Memory B cell (primary cell): ENCODE results near the gene GPR33.

Experiments used
- ATAC-seq: fragments of 150-1000 bp; cut with Tn5 transposase; 2 replicates; pipeline ENCODE4 v1.10.0; 2021; ENCODE audit warnings: low read depth, mild to moderate bottlenecking, moderate library complexity
- DNase-seq, 2 donors: peaks; one replicate each; pipeline ENCODE4 v3.0.0; 2022; ENCODE audit warnings: low spot score in 2 of 2
- H3K27ac Mint-ChIP-seq: one replicate; pipeline ENCODE4 v1.8.0; 2022; ENCODE audit warnings: mild to moderate bottlenecking, moderate library complexity, mixed read lengths
- H3K27me3 Mint-ChIP-seq: one replicate; pipeline ENCODE4 v1.8.0; 2022; ENCODE audit warnings: mixed read lengths
- H3K36me3 Mint-ChIP-seq: one replicate; pipeline ENCODE4 v1.8.0; 2022; ENCODE audit warnings: mild to moderate bottlenecking, mixed read lengths
- H3K4me1 Mint-ChIP-seq: one replicate; pipeline ENCODE4 v1.8.0; 2022; ENCODE audit warnings: mixed read lengths
- H3K4me3 Mint-ChIP-seq: one replicate; pipeline ENCODE4 v1.8.0; 2022; ENCODE audit warnings: mild to moderate bottlenecking, moderate library complexity, mixed read lengths
- H3K9me3 Mint-ChIP-seq: one replicate; pipeline ENCODE4 v1.8.0; 2022; ENCODE audit warnings: mixed read lengths

The GPR33 gene

DNA sequence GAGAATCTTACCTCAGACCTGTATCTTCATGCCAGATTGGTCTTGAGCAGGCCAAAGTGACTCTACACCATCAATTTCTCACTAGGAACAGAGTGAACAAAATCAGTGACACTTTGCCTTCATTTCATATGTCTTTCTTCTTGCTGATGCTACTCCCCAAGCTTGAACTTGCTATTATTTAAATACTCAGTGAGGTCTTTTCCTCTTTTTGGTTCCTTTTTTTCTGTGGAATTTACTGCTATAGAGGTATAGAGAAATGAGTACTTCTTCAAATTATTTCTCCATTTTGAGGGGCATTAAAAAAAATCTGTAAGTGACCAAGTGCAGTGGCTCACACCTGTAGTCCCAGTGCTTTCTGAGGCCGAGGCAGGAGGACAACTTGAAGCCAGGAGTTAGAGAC, at the start of gene GPR33:
TSS of gene GPR33 (minus strand) at position 154 of the 400 bp plus-strand sequence. CDS start 4,074 bp downstream, outside the sequence.
- ATAC-seq (peak; percentile 34), DNase-seq (no peak)
- Mint-ChIP-seq H3K36me3 (no peaks in the 10 kb centered on the region), H3K4me1 (peaks cover 36% of the 10 kb centered on the region), H3K4me3 (no peak within 1 kb of the TSS), H3K27me3 (no peaks in the 10 kb centered on the region), H3K27ac (peak within 1 kb of the TSS; percentile 28), H3K9me3 (peaks cover 3% of the 10 kb centered on the region)

DNA sequence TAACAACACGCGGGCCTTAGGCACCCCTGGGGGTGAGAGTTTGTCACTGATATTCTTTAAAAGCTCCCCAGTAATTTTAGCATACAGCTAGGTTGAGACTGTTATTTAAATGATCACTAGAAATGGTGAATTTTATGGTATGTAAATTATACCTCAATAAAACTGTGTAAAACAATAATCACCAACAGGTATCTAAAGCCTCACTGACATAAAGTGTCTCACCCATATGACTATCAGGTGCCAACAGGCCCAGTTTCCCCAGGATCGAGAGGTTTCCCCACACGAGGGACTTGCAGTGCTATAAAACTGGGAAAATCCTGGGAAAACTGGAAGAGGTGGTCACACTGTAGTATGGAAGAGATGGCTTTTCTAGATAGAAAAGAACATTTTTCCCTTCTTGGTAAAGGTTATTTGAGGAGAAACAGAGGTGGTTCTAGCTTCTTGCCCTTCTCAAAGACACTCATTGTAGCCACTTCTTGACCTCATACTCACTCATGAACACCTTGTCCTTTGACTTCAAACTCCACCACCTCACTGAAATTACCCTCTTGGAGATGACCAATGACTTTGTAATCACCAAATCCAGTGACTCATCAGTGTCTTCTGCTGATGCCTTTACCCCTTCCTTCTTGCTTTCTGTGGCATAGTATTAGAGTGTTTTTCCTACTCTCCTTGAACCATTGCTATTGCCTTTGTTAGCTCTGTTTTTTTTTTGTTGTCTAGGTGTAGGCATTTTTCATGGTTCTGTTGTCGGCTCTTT, 48.5 kb upstream of the GPR33 start:
- Mint-ChIP-seq H3K27ac (no peak overlapping the region), H3K27me3 (peaks cover 3% of the 10 kb centered on the region), H3K9me3 (no peaks in the 10 kb centered on the region), H3K36me3 (no peaks in the 10 kb centered on the region), H3K4me1 (no peaks in the 10 kb centered on the region), H3K4me3 (no peak overlapping the region)
- DNase-seq, result no peak
- ATAC-seq, result no peak

- no peaks in the 10 kb centered on the region for H3K4me1 Mint-ChIP-seq
- ATAC-seq (no peak), DNase-seq (no peak)
- H3K27me3 Mint-ChIP-seq, result no peaks in the 10 kb centered on the region
- H3K27ac Mint-ChIP-seq, result no peak overlapping the region
- no peak overlapping the region for H3K4me3 Mint-ChIP-seq
- no peaks in the 10 kb centered on the region for H3K36me3 Mint-ChIP-seq
- H3K9me3 Mint-ChIP-seq, result no peaks in the 10 kb centered on the region
Measured at GRCh38 chr14:31530136-31530535, 42.3 kb upstream of the GPR33 start.

DNA sequence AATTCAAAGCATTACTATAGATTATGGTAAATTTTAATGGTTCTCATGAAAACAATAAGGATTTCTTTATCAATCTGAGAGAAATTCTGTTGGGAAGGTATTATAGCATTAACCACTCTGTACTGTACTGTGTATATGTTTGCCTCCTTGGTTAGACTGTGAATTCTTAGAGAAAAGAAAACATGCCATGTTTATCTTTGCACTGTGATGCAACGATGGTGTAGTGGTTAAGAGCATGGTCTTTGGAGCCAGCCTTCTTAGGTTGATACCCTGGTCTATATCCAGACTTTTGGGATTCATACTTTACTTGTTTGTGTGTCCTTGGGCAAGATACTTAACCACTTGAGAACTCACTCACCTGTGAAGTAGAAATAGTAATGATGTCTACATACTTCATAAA, 41.2 kb upstream of the GPR33 start:
- no peaks in the 10 kb centered on the region for H3K4me1 Mint-ChIP-seq
- no peak overlapping the region for H3K4me3 Mint-ChIP-seq
- DNase-seq, result no peak
- H3K27me3 Mint-ChIP-seq, result no peaks in the 10 kb centered on the region
- no peaks in the 10 kb centered on the region for H3K36me3 Mint-ChIP-seq
- no peak overlapping the region for H3K27ac Mint-ChIP-seq
- H3K9me3 Mint-ChIP-seq, result no peaks in the 10 kb centered on the region
- no peak for ATAC-seq

GRCh38 chr14:31527546-31527945, 39.7 kb upstream of the GPR33 start:
- Mint-ChIP-seq H3K9me3 (no peaks in the 10 kb centered on the region), H3K27me3 (peaks cover 2% of the 10 kb centered on the region), H3K36me3 (no peaks in the 10 kb centered on the region), H3K4me3 (no peak overlapping the region), H3K4me1 (no peaks in the 10 kb centered on the region), H3K27ac (no peak overlapping the region)
- ATAC-seq, result no peak
- DNase-seq, result no peak

GRCh38 chr14:31527087-31527486, 39.2 kb upstream of the GPR33 start:
- no peaks in the 10 kb centered on the region for H3K4me1 Mint-ChIP-seq
- no peaks in the 10 kb centered on the region for H3K9me3 Mint-ChIP-seq
- no peak for DNase-seq
- H3K36me3 Mint-ChIP-seq, result no peaks in the 10 kb centered on the region
- peaks cover 2% of the 10 kb centered on the region for H3K27me3 Mint-ChIP-seq
- no peak for ATAC-seq
- no peak overlapping the region for H3K27ac Mint-ChIP-seq
- no peak overlapping the region for H3K4me3 Mint-ChIP-seq

GRCh38 chr14:31510855-31511254, 23.0 kb upstream of the GPR33 start:
- Mint-ChIP-seq H3K27ac (no peak overlapping the region), H3K4me1 (no peaks in the 10 kb centered on the region), H3K27me3 (no peaks in the 10 kb centered on the region), H3K4me3 (no peak overlapping the region), H3K36me3 (no peaks in the 10 kb centered on the region), H3K9me3 (no peaks in the 10 kb centered on the region)
- no peak for DNase-seq
- no peak for ATAC-seq

DNA sequence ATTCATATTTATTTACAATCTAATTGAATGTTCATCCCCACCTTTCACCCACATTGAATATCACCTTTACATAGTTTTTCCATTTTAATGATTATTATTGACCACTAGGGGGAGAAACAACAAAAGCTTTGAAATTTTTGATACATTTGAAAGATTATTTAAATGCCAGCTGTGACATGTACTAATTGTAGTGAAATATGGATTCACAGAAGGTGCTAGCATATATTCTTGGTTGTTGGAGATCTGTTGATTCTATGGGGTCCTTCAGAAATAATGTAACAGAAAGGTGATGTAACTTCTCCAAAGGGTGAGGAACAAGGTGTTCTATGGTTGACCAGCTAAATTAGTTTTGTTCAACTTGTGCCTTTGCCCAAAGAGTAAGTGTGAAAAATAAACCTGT, 22.4 kb upstream of the GPR33 start:
- Mint-ChIP-seq H3K27ac (no peak overlapping the region), H3K4me1 (no peaks in the 10 kb centered on the region), H3K27me3 (no peaks in the 10 kb centered on the region), H3K36me3 (no peaks in the 10 kb centered on the region), H3K9me3 (no peaks in the 10 kb centered on the region), H3K4me3 (no peak overlapping the region)
- peak; percentile 27 for ATAC-seq
- no peak for DNase-seq

GRCh38 chr14:31508135-31508534, 20.3 kb upstream of the GPR33 start:
- no peaks in the 10 kb centered on the region for H3K27me3 Mint-ChIP-seq
- H3K27ac Mint-ChIP-seq, result no peak overlapping the region
- H3K36me3 Mint-ChIP-seq, result no peaks in the 10 kb centered on the region
- no peak overlapping the region for H3K4me3 Mint-ChIP-seq
- ATAC-seq (no peak), DNase-seq (no peak)
- H3K9me3 Mint-ChIP-seq, result no peaks in the 10 kb centered on the region
- H3K4me1 Mint-ChIP-seq, result no peaks in the 10 kb centered on the region

DNA sequence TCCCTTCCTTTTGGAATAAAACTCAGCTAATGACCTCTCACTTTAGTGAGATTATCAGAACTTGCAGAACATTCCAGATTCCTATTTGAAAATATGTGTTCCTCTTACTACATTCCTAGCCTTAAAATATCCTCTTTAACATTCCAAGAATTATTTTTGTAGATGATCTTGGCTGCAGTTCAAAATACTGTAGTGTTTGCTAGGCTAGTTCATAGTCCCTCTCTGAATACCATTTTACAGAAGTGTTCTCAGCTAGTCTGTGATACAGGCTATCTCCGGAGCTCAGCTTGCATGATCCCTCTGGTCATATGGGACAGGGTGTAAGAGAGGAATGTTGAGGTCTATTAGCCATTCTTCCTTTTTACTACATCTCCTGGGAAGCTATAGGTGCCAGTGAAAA, 17.6 kb upstream of the GPR33 start:
- H3K36me3 Mint-ChIP-seq, result no peaks in the 10 kb centered on the region
- no peak overlapping the region for H3K4me3 Mint-ChIP-seq
- no peaks in the 10 kb centered on the region for H3K4me1 Mint-ChIP-seq
- H3K9me3 Mint-ChIP-seq, result no peaks in the 10 kb centered on the region
- ATAC-seq (no peak), DNase-seq (no peak)
- H3K27me3 Mint-ChIP-seq, result no peaks in the 10 kb centered on the region
- no peak overlapping the region for H3K27ac Mint-ChIP-seq

DNA sequence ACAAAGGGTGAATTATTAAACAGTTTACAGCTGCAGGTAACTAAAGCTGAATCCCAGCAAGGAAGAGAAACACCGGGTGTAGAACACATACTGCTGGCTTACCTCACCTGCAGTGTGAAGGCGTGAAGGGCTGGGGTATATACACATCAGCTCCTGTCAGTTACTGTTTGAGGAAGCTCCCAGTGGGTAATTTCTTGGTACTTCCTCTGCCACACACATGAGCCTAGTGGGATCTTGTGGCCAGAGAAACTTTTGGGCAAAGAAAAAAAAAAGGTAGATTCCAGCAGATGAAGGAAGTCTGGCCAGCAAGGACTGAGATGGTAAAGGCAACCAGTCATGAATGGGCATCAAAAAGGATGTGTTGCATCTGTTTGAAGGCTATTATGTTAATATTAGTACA, 14.0 kb upstream of the GPR33 start:
- Mint-ChIP-seq H3K4me1 (no peaks in the 10 kb centered on the region), H3K4me3 (no peak overlapping the region)
- DNase-seq, result no peak

GRCh38 chr14:31492759-31493498, 5.1 kb upstream of the GPR33 start:
- H3K27me3 Mint-ChIP-seq, result peaks cover 2% of the 10 kb centered on the region
- H3K36me3 Mint-ChIP-seq, result peaks cover 5% of the 10 kb centered on the region
- peak overlapping the region; percentile 62 for H3K4me3 Mint-ChIP-seq
- ATAC-seq (peak; percentile 23), DNase-seq (no peak)
- peaks cover 39% of the 10 kb centered on the region for H3K4me1 Mint-ChIP-seq
- H3K9me3 Mint-ChIP-seq, result peaks cover 5% of the 10 kb centered on the region
- no peak overlapping the region for H3K27ac Mint-ChIP-seq

More for the DNA sequence above, 14.0 kb upstream of the GPR33 start:
- Mint-ChIP-seq H3K27ac (no peak overlapping the region), H3K36me3 (no peaks in the 10 kb centered on the region), H3K9me3 (no peaks in the 10 kb centered on the region), H3K27me3 (no peaks in the 10 kb centered on the region)
- no peak for ATAC-seq

DNA sequence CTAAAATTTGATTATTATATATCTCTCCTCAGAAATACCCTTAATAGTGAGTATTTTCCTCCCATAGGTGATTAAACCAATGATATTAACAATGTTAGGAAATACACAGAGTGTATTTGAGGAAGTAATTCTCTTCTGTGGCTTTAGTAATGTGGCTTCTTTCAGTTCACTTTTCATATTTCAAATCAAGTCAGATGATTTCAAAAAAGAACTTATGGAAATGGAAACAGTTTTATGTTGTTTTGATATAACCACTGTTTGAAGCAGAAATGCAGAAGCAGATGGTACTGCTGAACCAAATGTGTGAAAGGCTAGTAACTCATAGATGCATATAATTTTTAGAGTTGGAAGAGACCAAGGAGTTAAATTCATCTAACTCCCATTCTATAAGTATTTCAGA, 1.9 kb upstream of the GPR33 start:
- no peaks in the 10 kb centered on the region for H3K36me3 Mint-ChIP-seq
- peak; percentile 84 for ATAC-seq
- peak overlapping the region; percentile 29 for H3K27ac Mint-ChIP-seq
- DNase-seq, result peak in 1 of 2 donors; percentile 14
- peak overlapping the region; percentile 12 for H3K4me3 Mint-ChIP-seq
- H3K4me1 Mint-ChIP-seq, result peaks cover 44% of the 10 kb centered on the region
- peaks cover 3% of the 10 kb centered on the region for H3K9me3 Mint-ChIP-seq
- no peaks in the 10 kb centered on the region for H3K27me3 Mint-ChIP-seq

GRCh38 chr14:31486764-31487163, 1.1 kb downstream of the GPR33 start:
- Mint-ChIP-seq H3K27ac (no peak overlapping the region), H3K4me3 (no peak overlapping the region), H3K9me3 (peaks cover 3% of the 10 kb centered on the region)

More at GRCh38 chr14:31486764-31487163, 1.1 kb downstream of the GPR33 start:
- no peaks in the 10 kb centered on the region for H3K36me3 Mint-ChIP-seq
- DNase-seq (no peak), ATAC-seq (no peak)
- H3K4me1 Mint-ChIP-seq, result peaks cover 31% of the 10 kb centered on the region
- no peaks in the 10 kb centered on the region for H3K27me3 Mint-ChIP-seq
